Measurements from ENCODE around the gene MFN2. TPM values are rescaled to one million over a fixed set of nuclear protein-coding genes. Genes with fewer than 3 reads are reported as not detected.
A peak's percentile ranks its signal among the peaks of the same experiment; 100 is the strongest.
"Not testable (repeated sequence)": the region's sequence is repeated elsewhere in the genome, so short reads cannot be mapped to it uniquely, and the experiment has no call there.

The MFN2 gene
- total RNA-seq, 1 donor from 2014 or later: 93.0 TPM

GRCh38 chr1:12028248-12028647 lies 48.0 kb downstream of the MFN2 start:
- no peak for DNase-seq

GRCh38 chr1:12028957-12029511 lies 48.8 kb downstream of the MFN2 start:
- no peak for DNase-seq

- DNase-seq: no peak
These were observed 49.6 kb downstream of the MFN2 start for GRCh38 chr1:12029720-12030339.

- no peak for DNase-seq
These were observed 51.1 kb downstream of the MFN2 start for GRCh38 chr1:12031039-12031980.

- no peak for DNase-seq
These were observed 51.9 kb downstream of the MFN2 start for GRCh38 chr1:12032161-12032621.

- not testable (repeated sequence) for DNase-seq
These were observed 53.2 kb downstream of the MFN2 start for GRCh38 chr1:12033441-12033840.

- DNase-seq: peak; percentile 80
These were observed 54.1 kb downstream of the MFN2 start for GRCh38 chr1:12034381-12034801.

- DNase-seq: no peak
These were observed 55.1 kb downstream of the MFN2 start for GRCh38 chr1:12035312-12035711.

- no peak for DNase-seq
These were observed 57.5 kb downstream of the MFN2 start for GRCh38 chr1:12037486-12038355.

GRCh38 chr1:12038356-12039163 lies 58.3 kb downstream of the MFN2 start:
- no peak for DNase-seq

- no peak for DNase-seq
These were observed 58.9 kb downstream of the MFN2 start for GRCh38 chr1:12039164-12039525.

GRCh38 chr1:12039824-12040456 lies 59.7 kb downstream of the MFN2 start:
- not testable (repeated sequence) for DNase-seq

GRCh38 chr1:12040457-12041051 lies 60.3 kb downstream of the MFN2 start:
- peak; percentile 62 for DNase-seq

- peak; percentile 55 for DNase-seq
These were observed 64.1 kb downstream of the MFN2 start for GRCh38 chr1:12044187-12044877.

- DNase-seq: no peak
These were observed 66.5 kb downstream of the MFN2 start for GRCh38 chr1:12046749-12047119.

GRCh38 chr1:12047120-12047876 lies 67.1 kb downstream of the MFN2 start:
- no peak for DNase-seq

- DNase-seq: peak; percentile 62
These were observed 68.1 kb downstream of the MFN2 start for GRCh38 chr1:12048372-12048771.

GRCh38 chr1:12049616-12050015 lies 69.4 kb downstream of the MFN2 start:
- no peak for DNase-seq

- DNase-seq: no peak
These were observed 71.1 kb downstream of the MFN2 start for GRCh38 chr1:12051361-12051760.

Measured in tongue (tissue), 2 donors.